Ishikawa (cell line): ENCODE results near the gene ARL8A.

Source experiments
- CEBPB ChIP-seq: IDR thresholded peaks from 2 replicates; pipeline ENCODE4 v1.6.1; 2012
- CREB1 ChIP-seq: IDR thresholded peaks from 2 replicates; pipeline ENCODE4 v1.6.1; 2012; ENCODE audit warnings: low read depth
- EGR1 ChIP-seq: IDR thresholded peaks from 2 replicates; pipeline ENCODE4 v1.6.1; 2012
- EP300 ChIP-seq: IDR thresholded peaks from 2 replicates; pipeline ENCODE4 v1.6.1; 2012; ENCODE audit warnings: borderline replicate concordance
- FOXM1 ChIP-seq: IDR thresholded peaks from 2 replicates; pipeline ENCODE4 v1.6.1; 2012; ENCODE audit warnings: low read depth, borderline replicate concordance
- NFIC ChIP-seq: IDR thresholded peaks from 2 replicates; pipeline ENCODE4 v1.6.1; 2012
- RAD21 ChIP-seq: IDR thresholded peaks from 2 replicates; pipeline ENCODE4 v1.6.1; 2012; ENCODE audit warnings: low read depth
- TAF1 ChIP-seq: IDR thresholded peaks from 2 replicates; pipeline ENCODE4 v1.6.1; 2012; ENCODE audit warnings: low read depth, mild to moderate bottlenecking
- TCF12 ChIP-seq: IDR thresholded peaks from 2 replicates; pipeline ENCODE4 v1.6.1; 2012; ENCODE audit warnings: low read depth
- TEAD4 ChIP-seq: IDR thresholded peaks from 2 replicates; pipeline ENCODE4 v1.6.1; 2012
- YY1 ChIP-seq: IDR thresholded peaks from 2 replicates; pipeline ENCODE4 v1.6.1; 2012; ENCODE audit warnings: low read depth
- ZBTB7A ChIP-seq: IDR thresholded peaks from 2 replicates; pipeline ENCODE4 v1.6.1; 2012; ENCODE audit warnings: low read depth
- TF ChIP-seq, protein P1 (sequence below): IDR thresholded peaks from 2 replicates; pipeline ENCODE4 v1.6.1; 2012; ENCODE audit warnings: low read depth, mild to moderate bottlenecking
- TF ChIP-seq, protein P2 (sequence below): IDR thresholded peaks from 2 replicates; pipeline ENCODE4 v1.6.1; 2012
- TF ChIP-seq, protein P3 (sequence below): IDR thresholded peaks from 2 replicates; pipeline ENCODE4 v1.6.1; 2012

Gene ARL8A

DNA sequence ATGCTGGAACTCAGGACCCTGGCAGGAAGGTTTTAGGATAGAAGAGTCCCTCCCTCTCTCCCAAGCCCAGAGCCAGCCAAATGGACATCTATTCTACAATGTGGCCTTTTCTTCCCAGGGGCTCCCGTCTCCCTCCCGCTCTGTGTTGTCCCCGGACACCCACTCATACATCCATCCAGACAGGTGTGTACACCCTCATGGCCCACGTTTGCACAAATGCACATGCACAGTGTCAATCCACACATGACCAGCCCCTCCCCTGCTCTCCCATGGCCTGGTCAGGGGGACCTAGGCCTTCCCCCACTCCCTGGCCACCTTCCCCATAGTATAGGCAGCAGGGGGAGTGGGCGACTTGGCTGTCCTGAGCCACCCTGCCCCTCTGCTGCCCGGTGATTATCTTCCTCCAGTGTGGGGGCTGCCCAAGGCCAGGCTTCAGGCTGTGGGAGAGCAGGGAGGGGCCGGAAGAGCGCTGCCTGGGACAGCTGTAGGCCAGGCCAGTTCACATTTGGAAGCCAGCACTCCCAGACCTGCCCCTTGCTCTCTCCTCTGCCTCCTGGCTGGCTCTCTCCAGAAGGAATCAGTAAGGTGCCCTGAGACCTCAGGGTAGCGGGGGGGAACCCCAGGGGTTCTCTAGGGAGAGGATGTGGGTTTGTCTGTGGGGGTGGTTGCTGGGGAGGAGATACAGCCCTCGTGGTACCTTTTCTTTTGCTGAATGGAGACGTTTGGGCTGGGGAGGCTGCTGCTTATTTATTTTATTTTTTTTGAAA, 19.9 kb upstream of the ARL8A start:
- TF ChIP-seq RAD21: no peak
- no peak for TF ChIP-seq ZBTB7A
- TF ChIP-seq, protein P1, sequence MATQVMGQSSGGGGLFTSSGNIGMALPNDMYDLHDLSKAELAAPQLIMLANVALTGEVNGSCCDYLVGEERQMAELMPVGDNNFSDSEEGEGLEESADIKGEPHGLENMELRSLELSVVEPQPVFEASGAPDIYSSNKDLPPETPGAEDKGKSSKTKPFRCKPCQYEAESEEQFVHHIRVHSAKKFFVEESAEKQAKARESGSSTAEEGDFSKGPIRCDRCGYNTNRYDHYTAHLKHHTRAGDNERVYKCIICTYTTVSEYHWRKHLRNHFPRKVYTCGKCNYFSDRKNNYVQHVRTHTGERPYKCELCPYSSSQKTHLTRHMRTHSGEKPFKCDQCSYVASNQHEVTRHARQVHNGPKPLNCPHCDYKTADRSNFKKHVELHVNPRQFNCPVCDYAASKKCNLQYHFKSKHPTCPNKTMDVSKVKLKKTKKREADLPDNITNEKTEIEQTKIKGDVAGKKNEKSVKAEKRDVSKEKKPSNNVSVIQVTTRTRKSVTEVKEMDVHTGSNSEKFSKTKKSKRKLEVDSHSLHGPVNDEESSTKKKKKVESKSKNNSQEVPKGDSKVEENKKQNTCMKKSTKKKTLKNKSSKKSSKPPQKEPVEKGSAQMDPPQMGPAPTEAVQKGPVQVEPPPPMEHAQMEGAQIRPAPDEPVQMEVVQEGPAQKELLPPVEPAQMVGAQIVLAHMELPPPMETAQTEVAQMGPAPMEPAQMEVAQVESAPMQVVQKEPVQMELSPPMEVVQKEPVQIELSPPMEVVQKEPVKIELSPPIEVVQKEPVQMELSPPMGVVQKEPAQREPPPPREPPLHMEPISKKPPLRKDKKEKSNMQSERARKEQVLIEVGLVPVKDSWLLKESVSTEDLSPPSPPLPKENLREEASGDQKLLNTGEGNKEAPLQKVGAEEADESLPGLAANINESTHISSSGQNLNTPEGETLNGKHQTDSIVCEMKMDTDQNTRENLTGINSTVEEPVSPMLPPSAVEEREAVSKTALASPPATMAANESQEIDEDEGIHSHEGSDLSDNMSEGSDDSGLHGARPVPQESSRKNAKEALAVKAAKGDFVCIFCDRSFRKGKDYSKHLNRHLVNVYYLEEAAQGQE: no peak
- TF ChIP-seq NFIC: no peak

DNA sequence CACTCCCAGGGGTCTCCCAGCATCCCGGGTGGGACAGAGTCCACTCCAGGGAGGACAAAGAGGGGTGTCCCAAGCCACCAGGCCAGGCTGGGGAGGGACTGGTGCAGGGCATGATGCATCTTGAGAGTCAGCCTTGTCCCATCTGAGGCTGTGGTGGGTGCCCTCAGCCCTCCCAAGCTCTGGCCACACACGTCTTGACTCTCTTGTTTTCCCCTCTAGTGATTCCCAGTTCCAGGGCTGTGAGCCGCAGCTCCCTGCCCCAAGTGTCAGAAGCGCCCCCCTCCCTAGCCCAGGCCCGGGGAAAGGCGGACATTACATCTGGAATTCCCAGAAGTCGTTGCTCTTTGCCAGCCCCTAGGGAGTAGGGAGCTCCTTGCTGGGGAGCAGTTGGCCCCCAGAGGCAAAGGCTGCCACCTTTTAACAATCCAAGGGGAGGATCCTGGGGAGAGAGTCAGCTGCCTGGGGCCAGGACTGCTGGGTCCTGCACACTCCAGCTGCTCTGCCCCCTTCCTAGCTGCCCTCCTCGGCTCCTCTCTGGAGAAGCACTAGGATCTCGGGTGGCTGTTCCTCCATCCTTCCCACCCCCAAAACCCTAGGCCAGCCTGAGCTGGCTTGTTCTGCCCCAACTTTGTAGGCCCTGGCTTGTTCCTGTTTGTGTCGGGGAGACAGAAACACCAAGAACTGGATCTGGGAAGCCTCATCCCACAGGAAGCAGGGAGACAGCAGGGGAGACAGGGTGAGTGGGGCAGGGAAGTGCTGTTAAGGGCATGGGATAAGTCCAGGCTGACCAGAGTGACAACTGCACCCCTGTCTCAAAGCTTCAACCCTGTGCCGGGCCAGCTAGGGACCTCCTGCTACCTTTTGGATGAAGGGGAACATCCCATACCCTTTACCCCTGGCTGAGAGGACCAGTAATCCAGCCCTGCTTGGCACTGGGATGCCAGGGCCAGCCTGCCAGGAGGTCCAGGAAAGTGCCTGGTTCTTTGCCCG, 19.0 kb upstream of the ARL8A start:
- TF ChIP-seq CREB1 (no peak), ZBTB7A (no peak), TEAD4 (no peak), YY1 (no peak), TAF1 (no peak), EGR1 (no peak), CEBPB (no peak), FOXM1 (no peak)
- TF ChIP-seq, protein P1: no peak
- TF ChIP-seq, protein P2, sequence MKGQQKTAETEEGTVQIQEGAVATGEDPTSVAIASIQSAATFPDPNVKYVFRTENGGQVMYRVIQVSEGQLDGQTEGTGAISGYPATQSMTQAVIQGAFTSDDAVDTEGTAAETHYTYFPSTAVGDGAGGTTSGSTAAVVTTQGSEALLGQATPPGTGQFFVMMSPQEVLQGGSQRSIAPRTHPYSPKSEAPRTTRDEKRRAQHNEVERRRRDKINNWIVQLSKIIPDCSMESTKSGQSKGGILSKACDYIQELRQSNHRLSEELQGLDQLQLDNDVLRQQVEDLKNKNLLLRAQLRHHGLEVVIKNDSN: no peak

DNA sequence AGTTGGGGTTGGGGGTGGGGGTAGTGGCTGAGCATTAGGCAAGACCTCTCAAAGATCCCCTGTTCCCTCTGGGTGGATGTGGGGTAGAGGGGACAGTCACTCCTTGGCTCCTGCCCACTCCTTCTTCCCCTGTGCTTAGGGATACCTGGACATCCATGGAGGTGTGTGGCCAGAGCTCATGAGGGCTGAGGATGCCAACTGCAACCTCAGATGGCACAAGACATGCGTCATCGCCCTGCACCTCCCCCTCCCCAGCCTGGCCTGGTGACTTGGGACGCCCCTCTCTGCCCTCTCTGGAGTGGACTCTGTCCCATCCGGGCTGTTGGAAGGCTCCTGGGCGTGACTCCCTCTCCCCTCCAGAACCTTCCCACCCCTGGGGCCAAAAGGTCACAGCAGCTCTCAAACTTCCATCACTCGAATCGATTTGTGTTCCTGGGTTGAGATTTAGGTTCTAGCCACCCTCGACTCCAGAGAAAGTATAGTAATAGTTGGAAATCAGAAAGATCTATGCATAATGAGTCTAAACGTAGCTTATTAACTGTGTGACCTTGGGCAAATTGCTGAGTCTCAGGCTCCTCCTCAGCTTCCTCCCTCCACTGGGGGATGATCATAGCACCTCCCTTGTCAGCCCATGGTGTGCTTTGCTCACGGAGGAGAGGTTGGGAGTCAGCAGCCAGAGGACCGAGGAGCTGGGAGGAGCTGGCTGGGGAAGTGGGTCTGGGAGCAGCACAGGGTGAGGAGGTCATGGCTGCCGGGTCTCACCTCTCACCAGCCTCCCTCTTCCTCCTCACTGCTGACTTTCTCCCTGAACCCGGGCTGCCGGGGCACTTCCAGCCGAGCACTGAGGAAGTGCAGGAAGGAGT, 18.1 kb upstream of the ARL8A start:
- no peak for TF ChIP-seq RAD21
- TF ChIP-seq EP300: no peak
- TF ChIP-seq, protein P1: no peak
- no peak for TF ChIP-seq CREB1
- TF ChIP-seq, protein P2: no peak
- no peak for TF ChIP-seq TCF12
- no peak for TF ChIP-seq NFIC
- no peak for TF ChIP-seq FOXM1
- TF ChIP-seq, protein P3, sequence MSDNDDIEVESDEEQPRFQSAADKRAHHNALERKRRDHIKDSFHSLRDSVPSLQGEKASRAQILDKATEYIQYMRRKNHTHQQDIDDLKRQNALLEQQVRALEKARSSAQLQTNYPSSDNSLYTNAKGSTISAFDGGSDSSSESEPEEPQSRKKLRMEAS: no peak

- TF ChIP-seq EGR1: no peak
- TF ChIP-seq FOXM1: no peak
- TF ChIP-seq CEBPB: no peak
- TF ChIP-seq, protein P2: no peak
- no peak for TF ChIP-seq NFIC
- no peak for TF ChIP-seq YY1
- TF ChIP-seq CREB1: no peak
- TF ChIP-seq, protein P3: no peak
- no peak for TF ChIP-seq RAD21
- no peak for TF ChIP-seq TEAD4
- TF ChIP-seq ZBTB7A: no peak
- no peak for TF ChIP-seq EP300
- no peak for TF ChIP-seq TAF1
- TF ChIP-seq, protein P1: no peak
- TF ChIP-seq TCF12: no peak
Observed at GRCh38 chr1:202162047-202162417, 17.5 kb upstream of the ARL8A start.
